Measurements from ENCODE around the gene E4F1.

E4F1 gene

DNA sequence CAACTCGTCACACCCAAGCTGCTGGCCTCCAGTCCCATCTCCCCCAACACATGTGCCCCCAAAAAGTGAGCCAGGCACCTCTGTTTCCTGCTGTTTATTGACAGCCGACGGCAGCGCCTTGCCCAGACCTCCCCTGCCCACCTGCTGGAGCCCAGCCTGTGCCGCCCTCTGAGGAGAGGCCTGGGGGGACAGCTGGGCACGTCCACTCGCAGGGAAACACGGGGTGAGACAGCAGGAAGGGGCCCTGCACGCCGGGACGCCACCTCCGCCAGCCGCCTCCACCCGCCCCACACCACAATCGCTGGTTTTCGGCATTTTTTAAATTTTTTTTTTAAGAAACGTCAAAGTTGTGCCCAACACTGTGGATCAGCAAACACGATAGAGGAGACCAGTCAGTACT is 46.3 kb upstream of the E4F1 start:
- POLR2A ChIA-PET, result interaction anchor here (0.9 kb wide), 1 partner anchor 22 kb away, joined by 4 read pairs; the partner anchor contains the start of gene TRAF7
- no peak for DNase-seq (ENCODE audit: extremely low spot score)
- CTCF ChIA-PET, result no interaction called here
- TF ChIP-seq, protein P1, sequence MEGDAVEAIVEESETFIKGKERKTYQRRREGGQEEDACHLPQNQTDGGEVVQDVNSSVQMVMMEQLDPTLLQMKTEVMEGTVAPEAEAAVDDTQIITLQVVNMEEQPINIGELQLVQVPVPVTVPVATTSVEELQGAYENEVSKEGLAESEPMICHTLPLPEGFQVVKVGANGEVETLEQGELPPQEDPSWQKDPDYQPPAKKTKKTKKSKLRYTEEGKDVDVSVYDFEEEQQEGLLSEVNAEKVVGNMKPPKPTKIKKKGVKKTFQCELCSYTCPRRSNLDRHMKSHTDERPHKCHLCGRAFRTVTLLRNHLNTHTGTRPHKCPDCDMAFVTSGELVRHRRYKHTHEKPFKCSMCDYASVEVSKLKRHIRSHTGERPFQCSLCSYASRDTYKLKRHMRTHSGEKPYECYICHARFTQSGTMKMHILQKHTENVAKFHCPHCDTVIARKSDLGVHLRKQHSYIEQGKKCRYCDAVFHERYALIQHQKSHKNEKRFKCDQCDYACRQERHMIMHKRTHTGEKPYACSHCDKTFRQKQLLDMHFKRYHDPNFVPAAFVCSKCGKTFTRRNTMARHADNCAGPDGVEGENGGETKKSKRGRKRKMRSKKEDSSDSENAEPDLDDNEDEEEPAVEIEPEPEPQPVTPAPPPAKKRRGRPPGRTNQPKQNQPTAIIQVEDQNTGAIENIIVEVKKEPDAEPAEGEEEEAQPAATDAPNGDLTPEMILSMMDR (IDR thresholded peaks at IDR 0.05; ENCODE audit: control extremely low read depth, extremely low read depth, low read depth, missing control alignments), result no peak

DNA sequence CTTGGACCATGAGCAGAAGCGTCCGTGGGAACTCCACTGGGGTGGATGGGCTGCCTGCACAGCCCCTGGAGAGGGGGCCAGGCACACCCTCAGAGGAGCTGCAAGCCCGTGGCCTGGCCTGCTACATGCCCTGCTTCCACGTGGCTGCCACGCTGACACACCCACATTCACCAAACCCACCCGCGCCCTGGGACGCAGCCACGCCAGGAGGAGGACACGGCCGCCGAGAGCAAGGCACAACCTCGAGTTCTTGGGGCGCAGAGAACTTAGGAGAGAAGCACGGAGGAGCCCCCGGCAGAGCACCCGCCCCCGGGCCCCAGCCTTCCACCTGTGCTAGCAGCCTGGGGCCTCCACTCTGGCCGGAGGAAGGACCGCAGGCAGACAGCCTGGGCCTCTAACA is 45.8 kb upstream of the E4F1 start:
- TF ChIP-seq, protein P1 (IDR thresholded peaks at IDR 0.05; ENCODE audit: control extremely low read depth, extremely low read depth, low read depth, missing control alignments), result no peak
- CTCF ChIA-PET, result interaction anchor here (0.8 kb wide), 1 partner anchor 10 kb away, joined by 3 read pairs; no protein-coding TSS in a partner anchor
- POLR2A ChIA-PET, result interaction anchor here (0.9 kb wide), 1 partner anchor 22 kb away, joined by 4 read pairs; the partner anchor contains the start of gene TRAF7
- DNase-seq (ENCODE audit: extremely low spot score), result no peak

DNA sequence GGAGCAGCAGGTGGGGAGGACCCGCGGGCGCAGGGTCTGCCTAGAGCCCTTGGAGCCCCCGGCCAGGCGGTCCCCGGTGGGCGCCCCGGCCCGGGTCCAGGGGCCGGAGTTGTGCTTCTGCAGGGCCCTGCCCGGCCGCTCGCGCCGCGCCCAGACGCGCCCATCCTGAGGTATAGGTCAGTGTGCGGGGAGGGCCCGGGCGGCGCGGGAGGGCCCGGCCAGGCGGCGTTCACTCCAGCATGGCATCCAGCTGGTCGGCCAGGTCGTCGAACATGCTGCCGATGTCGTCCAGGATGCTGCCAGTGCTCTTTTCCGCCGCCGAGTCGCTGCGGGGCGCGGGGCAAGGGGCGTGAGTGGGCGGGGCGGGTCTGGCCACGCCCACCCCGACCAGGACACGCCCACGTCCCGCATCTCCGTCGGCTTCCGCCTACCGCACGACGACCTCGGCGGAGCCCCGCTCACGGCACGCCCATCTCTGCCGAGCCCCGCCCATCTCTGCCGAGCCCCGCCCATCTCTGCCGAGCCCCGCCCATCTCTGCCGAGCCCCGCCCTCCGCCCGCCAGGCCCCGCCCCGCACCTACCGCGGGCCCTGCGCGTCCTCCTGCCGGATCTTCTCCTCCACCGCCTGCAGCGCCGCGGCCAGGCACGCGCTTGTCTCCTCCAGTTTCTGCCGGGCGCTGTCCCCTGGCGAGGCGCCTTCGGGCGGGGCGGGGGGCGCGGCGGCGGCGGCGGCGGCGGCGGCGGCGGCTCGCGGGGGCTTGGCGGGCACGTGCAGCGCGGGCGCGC is 44.9 kb upstream of the E4F1 start:
- TF ChIP-seq, protein P1 (IDR thresholded peaks at IDR 0.05; ENCODE audit: control extremely low read depth, extremely low read depth, low read depth, missing control alignments), result no peak
- ChIA-PET CTCF (interaction anchor here (0.8 kb wide), 1 partner anchor 11 kb away, joined by 3 read pairs; no protein-coding TSS in a partner anchor), POLR2A (no interaction called here)
- DNase-seq (ENCODE audit: extremely low spot score), result no peak

DNA sequence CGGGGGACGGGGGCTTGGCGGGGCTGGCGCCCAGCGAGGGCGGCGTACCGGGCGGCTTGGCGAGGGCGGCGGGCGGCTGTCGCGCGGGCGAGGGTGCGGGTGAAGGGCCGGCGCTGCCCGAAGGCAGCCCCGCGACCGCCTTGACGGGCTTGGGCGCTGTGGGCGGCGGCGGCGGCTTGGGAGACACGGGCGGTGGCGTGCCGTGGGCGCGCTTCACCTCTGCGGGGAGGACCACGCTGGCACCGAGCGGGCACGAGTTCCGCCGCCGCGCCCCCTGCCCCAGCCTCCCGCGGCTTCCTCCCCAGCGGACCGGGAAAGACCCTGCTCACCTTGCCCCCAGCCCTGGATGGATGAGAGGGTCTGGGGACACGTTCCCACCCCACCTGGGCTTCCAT is 44.3 kb upstream of the E4F1 start:
- CTCF ChIA-PET, result no interaction called here
- TF ChIP-seq, protein P1 (IDR thresholded peaks at IDR 0.05; ENCODE audit: control extremely low read depth, extremely low read depth, low read depth, missing control alignments), result no peak
- no peak for DNase-seq (ENCODE audit: extremely low spot score)
- POLR2A ChIA-PET, result no interaction called here

DNA sequence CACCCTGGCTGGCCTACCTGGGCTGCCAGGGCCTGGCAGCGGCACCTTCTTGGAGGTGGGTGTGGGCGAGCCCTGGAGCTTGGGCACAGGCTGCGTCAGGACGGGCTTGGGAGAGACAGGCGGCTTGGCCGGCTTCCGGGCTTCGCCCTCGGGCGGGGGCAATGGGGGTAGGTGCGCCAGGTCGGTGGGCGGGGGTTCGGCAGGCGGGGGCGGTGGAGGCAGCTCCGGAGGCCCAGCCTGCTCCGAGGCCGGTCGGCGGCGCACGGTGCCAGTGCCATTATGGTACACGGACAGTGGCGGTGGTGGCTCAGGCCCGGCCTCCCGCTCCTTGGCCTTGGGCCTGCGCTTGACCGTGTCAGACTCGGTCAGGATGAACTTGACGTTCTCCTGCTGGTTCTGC is 43.8 kb upstream of the E4F1 start:
- CTCF ChIA-PET, result no interaction called here
- TF ChIP-seq, protein P1 (IDR thresholded peaks at IDR 0.05; ENCODE audit: control extremely low read depth, extremely low read depth, low read depth, missing control alignments), result no peak
- POLR2A ChIA-PET, result interaction anchor here (0.6 kb wide), 1 partner anchor 25 kb away, joined by 3 read pairs; no protein-coding TSS in a partner anchor
- no peak for DNase-seq (ENCODE audit: extremely low spot score)

DNA sequence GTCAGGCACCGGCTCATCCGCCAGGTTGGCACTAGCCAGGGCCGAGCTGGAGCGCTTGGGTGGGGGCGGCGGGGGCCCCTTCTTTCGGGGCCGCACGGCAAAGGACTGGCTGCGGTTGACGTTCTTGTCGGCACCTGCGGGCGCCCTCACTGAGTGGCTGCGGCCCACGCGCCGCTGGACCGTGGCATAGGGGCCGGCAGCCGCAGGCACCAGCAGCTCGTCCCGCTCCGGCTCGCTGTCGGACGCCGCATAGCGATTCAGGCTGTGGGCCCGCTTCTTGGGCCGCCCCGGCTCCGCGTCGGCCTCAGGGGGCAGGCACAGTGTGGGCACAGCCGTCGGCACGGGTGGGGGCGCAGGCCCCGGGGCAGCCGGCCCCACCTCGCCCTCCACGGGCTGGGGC is 42.9 kb upstream of the E4F1 start:
- DNase-seq (ENCODE audit: extremely low spot score), result no peak
- TF ChIP-seq, protein P1 (IDR thresholded peaks at IDR 0.05; ENCODE audit: control extremely low read depth, extremely low read depth, low read depth, missing control alignments), result no peak
- CTCF ChIA-PET, result interaction anchor here (1.1 kb wide), 1 partner anchor 71 kb away, joined by 3 read pairs; the partner anchor contains the start of gene ECI1
- POLR2A ChIA-PET, result no interaction called here
